GM21390 (cell line): Measurements from ENCODE around the gene PTPN4.

Source experiments
- ATAC-seq: cut with Tn5 transposase; IDR thresholded peaks from one replicate; pipeline ENCODE4 v1.9.1; 2021; ENCODE audit not compliant: unreplicated experiment

The PTPN4 gene

GRCh38 chr2:119731983-119732382 lies 27.7 kb upstream of the PTPN4 start:
- no peak for ATAC-seq

- no peak for ATAC-seq
Measured at GRCh38 chr2:119732601-119733164, 27.0 kb upstream of the PTPN4 start.

- ATAC-seq, result no peak
Measured at GRCh38 chr2:119734047-119734446, 25.7 kb upstream of the PTPN4 start.

GRCh38 chr2:119735565-119735964 lies 24.2 kb upstream of the PTPN4 start:
- no peak for ATAC-seq

- no peak for ATAC-seq
Measured at GRCh38 chr2:119736021-119736420, 23.7 kb upstream of the PTPN4 start.

- no peak for ATAC-seq
Measured at GRCh38 chr2:119739580-119740255, 20.0 kb upstream of the PTPN4 start.

- no peak for ATAC-seq
Measured at GRCh38 chr2:119741001-119741400, 18.7 kb upstream of the PTPN4 start.

- ATAC-seq, result no peak
Measured at GRCh38 chr2:119741868-119742267, 17.9 kb upstream of the PTPN4 start.

GRCh38 chr2:119744335-119744939 lies 15.3 kb upstream of the PTPN4 start:
- ATAC-seq, result no peak

- no peak for ATAC-seq
Measured at GRCh38 chr2:119745566-119745965, 14.2 kb upstream of the PTPN4 start.

GRCh38 chr2:119746836-119747686 lies 12.7 kb upstream of the PTPN4 start:
- ATAC-seq, result no peak

- ATAC-seq, result no peak
Measured at GRCh38 chr2:119748135-119748534, 11.6 kb upstream of the PTPN4 start.

- no peak for ATAC-seq
Measured at GRCh38 chr2:119749477-119750012, 10.2 kb upstream of the PTPN4 start.

- no peak for ATAC-seq
Measured at GRCh38 chr2:119751706-119752105, 8.0 kb upstream of the PTPN4 start.

GRCh38 chr2:119753041-119753929 lies 6.4 kb upstream of the PTPN4 start:
- peak; percentile 55 for ATAC-seq

- ATAC-seq, result no peak
Measured at GRCh38 chr2:119753930-119754321, 5.8 kb upstream of the PTPN4 start.

- no peak for ATAC-seq
Measured at GRCh38 chr2:119755906-119756305, 3.8 kb upstream of the PTPN4 start.

GRCh38 chr2:119756837-119757236 lies 2.9 kb upstream of the PTPN4 start:
- ATAC-seq, result no peak

- no peak for ATAC-seq
Measured at GRCh38 chr2:119758881-119759450, 756 bp upstream of the PTPN4 start.
